GM23338 (cell line): Measurements from ENCODE around the gene MAD1L1. TPM values are rescaled to one million over a fixed set of nuclear protein-coding genes. Genes with fewer than 3 reads are reported as not detected.
"Not testable (repeated sequence)": the region's sequence is repeated elsewhere in the genome, so short reads cannot be mapped to it uniquely, and the experiment has no call there.

ENCODE experiments used
- ATAC-seq: fragments of 200-7000 bp; cut with Tn5 transposase; 3 replicates; pipeline ENCODE4 v1.9.1; 2020
- DNase-seq: peaks from one replicate; pipeline ENCODE4 v3.0.0-alpha.2; 2015; ENCODE audit warnings: low spot score
- H2AFZ ChIP-seq: fragments of 200-600 bp; sonication (generic); 2 replicates; pipeline ENCODE4 v1.8.0; 2016; ENCODE audit warnings: antibody characterized with exemption, mild to moderate bottlenecking, moderate library complexity
- H3F3A ChIP-seq: fragments of 200-600 bp; sonication (generic); replicated peaks from 2 replicates; pipeline ENCODE4 v1.8.0; 2017; ENCODE audit warnings: antibody characterized with exemption, mixed run types, low read depth
- H3K27ac ChIP-seq: fragments of 200-600 bp; sonication (generic); 2 replicates; pipeline ENCODE4 v1.6.1; 2016; ENCODE audit warnings: low read depth
- H3K27me3 ChIP-seq: fragments of 200-600 bp; sonication (generic); 2 replicates; pipeline ENCODE4 v1.8.0; 2016; ENCODE audit warnings: mild to moderate bottlenecking, mixed run types, moderate library complexity; ENCODE audit not compliant: insufficient read depth
- H3K36me3 ChIP-seq: fragments of 200-600 bp; sonication (generic); 2 replicates; pipeline ENCODE4 v1.8.0; 2016; ENCODE audit warnings: mild to moderate bottlenecking; ENCODE audit not compliant: insufficient read depth
- H3K4me1 ChIP-seq: fragments of 200-600 bp; sonication (generic); 2 replicates; pipeline ENCODE4 v1.8.0; 2016; ENCODE audit warnings: mild to moderate bottlenecking, moderate library complexity; ENCODE audit not compliant: insufficient read depth
- H3K4me2 ChIP-seq: fragments of 200-600 bp; sonication (generic); 2 replicates; pipeline ENCODE4 v1.7.1; 2017; ENCODE audit warnings: mixed run types
- H3K4me3 ChIP-seq: fragments of 200-600 bp; sonication (generic); 2 replicates; pipeline ENCODE4 v1.6.1; 2016; ENCODE audit warnings: mixed run types
- H3K79me2 ChIP-seq: fragments of 200-600 bp; sonication (generic); replicated peaks from 2 replicates; pipeline ENCODE4 v1.8.0; 2017; ENCODE audit warnings: mild to moderate bottlenecking; ENCODE audit not compliant: insufficient read depth
- H3K9me2 ChIP-seq: fragments of 200-600 bp; sonication (generic); 2 replicates; pipeline ENCODE4 v1.8.0; 2017; ENCODE audit not compliant: insufficient read depth
- H4K20me1 ChIP-seq: fragments of 200-600 bp; sonication (generic); replicated peaks from 2 replicates; pipeline ENCODE4 v1.8.0; 2017; ENCODE audit warnings: mild to moderate bottlenecking; ENCODE audit not compliant: insufficient read depth
- H3K27ac Mint-ChIP-seq: 2 replicates; pipeline ENCODE4 v1.8.0; 2020; ENCODE audit warnings: inconsistent platforms, mild to moderate bottlenecking, moderate library complexity, mixed read lengths
- H3K27me3 Mint-ChIP-seq: 3 replicates; pipeline ENCODE4 v1.8.0; 2022; ENCODE audit warnings: low read depth, mild to moderate bottlenecking, moderate library complexity, mixed read lengths, inconsistent platforms; ENCODE audit not compliant: insufficient read depth, poor library complexity
- H3K36me3 Mint-ChIP-seq: 3 replicates; pipeline ENCODE4 v1.8.0; 2021; ENCODE audit warnings: low read depth, mild to moderate bottlenecking, inconsistent platforms, moderate library complexity, mixed read lengths
- H3K4me1 Mint-ChIP-seq: 3 replicates; pipeline ENCODE4 v1.8.0; 2020; ENCODE audit warnings: mild to moderate bottlenecking, inconsistent platforms, mixed read lengths
- H3K4me3 Mint-ChIP-seq: 3 replicates; pipeline ENCODE4 v1.8.0; 2021; ENCODE audit warnings: moderate library complexity, mild to moderate bottlenecking, inconsistent platforms, mixed read lengths
- H3K9me3 Mint-ChIP-seq: 3 replicates; pipeline ENCODE4 v1.8.0; 2020; ENCODE audit warnings: moderate library complexity, mild to moderate bottlenecking, inconsistent platforms, mixed read lengths
- CREB1 ChIP-seq: fragments of 250-450 bp; sonication (Bioruptor Pico); IDR thresholded peaks from 2 replicates; pipeline ENCODE4 v1.5.0; 2020; ENCODE audit warnings: low read depth, mild to moderate bottlenecking, moderate library complexity
- CTCF ChIP-seq, 2 experiments: fragments of 200-600 bp in 1 of 2; sonication (generic) in 1 of 2; conservative IDR thresholded peaks; 2 replicates each; pipeline versions ENCODE4 v1.5.1 to v1.6.1; 2016 to 2017; ENCODE audit warnings: antibody characterized with exemption in 2 of 2, low read depth in 2 of 2, mild to moderate bottlenecking in 2 of 2, moderate library complexity in 1 of 2
- EZH2 ChIP-seq: fragments of 200-600 bp; sonication (generic); IDR thresholded peaks from one replicate; pipeline ENCODE4 v1.8.0; 2017; ENCODE audit warnings: antibody characterized with exemption, mild to moderate bottlenecking, low read depth; ENCODE audit not compliant: unreplicated experiment
- EZH2phosphoT487 ChIP-seq: fragments of 200-600 bp; sonication (generic); IDR thresholded peaks from one replicate; pipeline ENCODE4 v1.8.1; 2018; ENCODE audit warnings: antibody characterized with exemption; ENCODE audit not compliant: unreplicated experiment
- JUNB ChIP-seq: IDR thresholded peaks from one replicate; pipeline ENCODE4 v1.6.1; 2016; ENCODE audit warnings: antibody characterized with exemption; ENCODE audit not compliant: unreplicated experiment
- NANOG ChIP-seq: IDR thresholded peaks from 2 replicates; pipeline ENCODE4 v1.6.1; 2016; ENCODE audit warnings: antibody characterized with exemption, borderline replicate concordance
- POLR2AphosphoS5 ChIP-seq: IDR thresholded peaks from 2 replicates; pipeline ENCODE4 v1.6.1; 2016; ENCODE audit warnings: antibody characterized with exemption, low read depth
- STAT1 ChIP-seq: IDR thresholded peaks from one replicate; pipeline ENCODE4 v1.6.1; 2016; ENCODE audit warnings: antibody characterized with exemption; ENCODE audit not compliant: unreplicated experiment
- ZNF114 ChIP-seq: fragments of 250-450 bp; sonication (Bioruptor Pico); IDR thresholded peaks from 2 replicates; pipeline ENCODE4 v1.5.0; 2020; ENCODE audit warnings: mild to moderate bottlenecking, moderate library complexity
- polyA plus RNA-seq: library from polyadenylated mRNA; unstranded; fragments of >200 nt; fragmentation: Nextera tagmentation; extraction: Ambion mirVana; gene quantifications from 2 replicates; pipeline ENCODE4 v1.2.1, GENCODE V29; 2016
- total RNA-seq: library from RNA; depleted of rRNA; stranded (reverse); fragments of >200 nt; shearing (Covaris generic); gene quantifications from 2 replicates; pipeline ENCODE4 v1.2.3, GENCODE V29; 2014
- TF ChIP-seq, protein P1 (sequence below): IDR thresholded peaks from one replicate; pipeline ENCODE4 v1.6.1; 2018; ENCODE audit warnings: antibody characterized with exemption; ENCODE audit not compliant: unreplicated experiment

The MAD1L1 gene
- total and polyA plus RNA-seq, 2 experiments from 2014 or later = 40.3 to 59.3 TPM

GRCh38 chr7:1977876-1978441 lies 254.8 kb downstream of the MAD1L1 start:
- peaks cover 20% of the 10 kb centered on the region for H3K9me3 Mint-ChIP-seq
- H3K36me3 Mint-ChIP-seq = peaks cover 44% of the 10 kb centered on the region
- Histone ChIP-seq H3K4me3 (no peak overlapping the region), H3F3A (no peaks in the 10 kb centered on the region), H2AFZ (no peak overlapping the region), H3K4me1 (no peaks in the 10 kb centered on the region), H3K4me2 (no peak overlapping the region), H3K36me3 (no peaks in the 10 kb centered on the region), H3K9me2 (no peaks in the 10 kb centered on the region), H3K27me3 (no peaks in the 10 kb centered on the region), H4K20me1 (no peaks in the 10 kb centered on the region), H3K79me2 (no peaks in the 10 kb centered on the region), H3K27ac (no peak overlapping the region)
- DNase-seq (no peak), ATAC-seq (no peak)
- no peaks in the 10 kb centered on the region for H3K4me1 Mint-ChIP-seq
- TF ChIP-seq CREB1 = no peak
- TF ChIP-seq STAT1 = no peak
- no peak for TF ChIP-seq JUNB
- no peak for TF ChIP-seq EZH2phosphoT487
- TF ChIP-seq EZH2 = no peak
- no peak for TF ChIP-seq NANOG
- TF ChIP-seq CTCF (conservative IDR thresholded peaks at IDR 0.05; ENCODE audit: low read depth in 2 of 2) = no peak
- no peak overlapping the region for H3K27ac Mint-ChIP-seq
- no peak overlapping the region for H3K4me3 Mint-ChIP-seq
- peaks cover 8% of the 10 kb centered on the region for H3K27me3 Mint-ChIP-seq

DNA sequence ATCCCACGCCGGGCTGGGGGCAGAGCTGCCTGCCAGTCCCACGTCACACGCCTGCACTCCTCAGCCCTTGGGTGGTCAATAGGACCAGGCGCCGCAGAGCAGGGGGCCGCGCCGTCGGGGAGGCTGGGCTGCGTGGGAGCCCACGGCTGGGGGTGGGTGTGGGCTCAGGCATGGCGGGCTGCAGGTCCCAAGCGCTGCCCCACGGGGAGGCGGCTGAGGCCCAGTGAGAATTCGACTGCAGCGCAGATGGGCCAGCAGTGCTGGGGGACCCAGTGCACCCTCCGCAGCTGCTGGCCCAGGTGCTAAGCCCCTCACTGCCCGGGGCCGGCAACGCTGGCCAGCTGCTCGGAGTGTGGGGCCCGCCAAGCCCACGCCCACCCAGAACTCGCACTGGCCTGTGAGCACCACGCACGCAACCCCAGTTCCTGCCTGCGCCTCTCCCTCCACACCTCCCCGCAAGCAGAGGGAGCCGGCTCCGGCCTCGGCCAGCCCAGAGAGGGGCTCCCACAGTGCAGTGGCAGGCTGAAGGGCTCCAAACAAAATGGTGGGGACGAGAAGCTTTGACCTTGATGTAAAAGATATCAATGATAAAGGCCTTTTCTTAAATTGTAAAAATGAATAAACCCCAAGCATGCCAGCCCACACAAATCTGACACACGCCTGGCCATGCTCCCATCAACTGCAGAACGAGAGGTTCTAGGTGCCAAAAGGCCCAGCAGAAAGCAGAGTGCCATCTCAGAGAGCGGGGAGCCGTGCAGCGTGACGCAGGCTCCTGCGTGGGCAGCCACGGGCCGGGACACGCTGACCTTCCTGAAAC lies 255.5 kb downstream of the MAD1L1 start:
- no peaks in the 10 kb centered on the region for H3K4me1 ChIP-seq
- TF ChIP-seq POLR2AphosphoS5 (no peak), EZH2 (no peak), NANOG (no peak), CTCF (conservative IDR thresholded peaks at IDR 0.05; ENCODE audit: low read depth in 2 of 2) (no peak), ZNF114 (no peak), CREB1 (no peak)
- TF ChIP-seq, protein P1, sequence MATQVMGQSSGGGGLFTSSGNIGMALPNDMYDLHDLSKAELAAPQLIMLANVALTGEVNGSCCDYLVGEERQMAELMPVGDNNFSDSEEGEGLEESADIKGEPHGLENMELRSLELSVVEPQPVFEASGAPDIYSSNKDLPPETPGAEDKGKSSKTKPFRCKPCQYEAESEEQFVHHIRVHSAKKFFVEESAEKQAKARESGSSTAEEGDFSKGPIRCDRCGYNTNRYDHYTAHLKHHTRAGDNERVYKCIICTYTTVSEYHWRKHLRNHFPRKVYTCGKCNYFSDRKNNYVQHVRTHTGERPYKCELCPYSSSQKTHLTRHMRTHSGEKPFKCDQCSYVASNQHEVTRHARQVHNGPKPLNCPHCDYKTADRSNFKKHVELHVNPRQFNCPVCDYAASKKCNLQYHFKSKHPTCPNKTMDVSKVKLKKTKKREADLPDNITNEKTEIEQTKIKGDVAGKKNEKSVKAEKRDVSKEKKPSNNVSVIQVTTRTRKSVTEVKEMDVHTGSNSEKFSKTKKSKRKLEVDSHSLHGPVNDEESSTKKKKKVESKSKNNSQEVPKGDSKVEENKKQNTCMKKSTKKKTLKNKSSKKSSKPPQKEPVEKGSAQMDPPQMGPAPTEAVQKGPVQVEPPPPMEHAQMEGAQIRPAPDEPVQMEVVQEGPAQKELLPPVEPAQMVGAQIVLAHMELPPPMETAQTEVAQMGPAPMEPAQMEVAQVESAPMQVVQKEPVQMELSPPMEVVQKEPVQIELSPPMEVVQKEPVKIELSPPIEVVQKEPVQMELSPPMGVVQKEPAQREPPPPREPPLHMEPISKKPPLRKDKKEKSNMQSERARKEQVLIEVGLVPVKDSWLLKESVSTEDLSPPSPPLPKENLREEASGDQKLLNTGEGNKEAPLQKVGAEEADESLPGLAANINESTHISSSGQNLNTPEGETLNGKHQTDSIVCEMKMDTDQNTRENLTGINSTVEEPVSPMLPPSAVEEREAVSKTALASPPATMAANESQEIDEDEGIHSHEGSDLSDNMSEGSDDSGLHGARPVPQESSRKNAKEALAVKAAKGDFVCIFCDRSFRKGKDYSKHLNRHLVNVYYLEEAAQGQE = no peak
- no peaks in the 10 kb centered on the region for H4K20me1 ChIP-seq
- H2AFZ ChIP-seq = no peak overlapping the region
- ATAC-seq = no peak
- no peaks in the 10 kb centered on the region for H3K27me3 ChIP-seq
- H3K4me1 Mint-ChIP-seq = no peaks in the 10 kb centered on the region
- no peak overlapping the region for H3K4me3 Mint-ChIP-seq
- H3K27ac Mint-ChIP-seq = no peak overlapping the region
- H3K9me3 Mint-ChIP-seq = peaks cover 20% of the 10 kb centered on the region
- no peak overlapping the region for H3K4me2 ChIP-seq
- H3F3A ChIP-seq = no peaks in the 10 kb centered on the region
- peaks cover 7% of the 10 kb centered on the region for H3K27me3 Mint-ChIP-seq
- H3K36me3 ChIP-seq = no peaks in the 10 kb centered on the region
- no peak for DNase-seq
- H3K27ac ChIP-seq = no peak overlapping the region
- H3K4me3 ChIP-seq = no peak overlapping the region
- H3K9me2 ChIP-seq = no peaks in the 10 kb centered on the region
- H3K36me3 Mint-ChIP-seq = peaks cover 44% of the 10 kb centered on the region
- no peaks in the 10 kb centered on the region for H3K79me2 ChIP-seq

GRCh38 chr7:1976521-1976920 lies 256.2 kb downstream of the MAD1L1 start:
- not testable (repeated sequence) for H3F3A ChIP-seq, H3K36me3 ChIP-seq, H3K27ac Mint-ChIP-seq, H3K4me1 Mint-ChIP-seq, H3K9me2 ChIP-seq, H3K4me2 ChIP-seq, H3K4me1 ChIP-seq, H4K20me1 ChIP-seq, DNase-seq, H2AFZ ChIP-seq, H3K4me3 Mint-ChIP-seq, ATAC-seq, H3K79me2 ChIP-seq, H3K27me3 ChIP-seq, H3K4me3 ChIP-seq, H3K27ac ChIP-seq, H3K27me3 Mint-ChIP-seq
- peaks cover 20% of the 10 kb centered on the region for H3K9me3 Mint-ChIP-seq
- H3K36me3 Mint-ChIP-seq = peaks cover 44% of the 10 kb centered on the region
